Liver (tissue), 9 donors: Measurements from ENCODE around the gene ERC2. TPM values are rescaled to one million over a fixed set of nuclear protein-coding genes. Genes with fewer than 3 reads are reported as not detected.

Experiments
- DNase-seq: peaks from one replicate; pipeline ENCODE4 v3.0.0-alpha.2; 2017; ENCODE audit warnings: low spot score
- H3K27ac ChIP-seq, 2 donors: one replicate each; pipeline ENCODE4 v1.7.0; 2013; ENCODE audit warnings: inconsistent platforms in 2 of 2, low read length in 2 of 2, control low read depth in 1 of 2, low read depth in 1 of 2, mild to moderate bottlenecking in 1 of 2
- H3K27me3 ChIP-seq, 4 donors: one replicate each; pipeline versions ENCODE4 v1.6.1 to v1.7.0; 2013; ENCODE audit warnings: low read length in 3 of 4, inconsistent platforms in 1 of 4, mild to moderate bottlenecking in 1 of 4, moderate library complexity in 1 of 4; ENCODE audit not compliant: control insufficient read depth in 4 of 4, insufficient read depth in 4 of 4
- H3K36me3 ChIP-seq, 4 donors: one replicate each; pipeline versions ENCODE4 v1.6.1 to v1.7.0; 2013; ENCODE audit warnings: low read length in 3 of 4, mild to moderate bottlenecking in 3 of 4, low read depth in 1 of 4, moderate library complexity in 1 of 4; ENCODE audit not compliant: control insufficient read depth in 4 of 4, insufficient read depth in 3 of 4
- H3K4me1 ChIP-seq, 4 donors: one replicate each; pipeline versions ENCODE4 v1.6.1 to v1.7.0; 2013; ENCODE audit warnings: low read length in 3 of 4, mild to moderate bottlenecking in 3 of 4, moderate library complexity in 1 of 4; ENCODE audit not compliant: control insufficient read depth in 4 of 4, insufficient read depth in 4 of 4
- H3K4me3 ChIP-seq, 3 donors: one replicate each; pipeline versions ENCODE4 v1.6.1 to v1.7.0; 2013; ENCODE audit warnings: low read length in 3 of 3, control low read depth in 1 of 3, low read depth in 1 of 3, mild to moderate bottlenecking in 1 of 3
- H3K9ac ChIP-seq, 2 donors: one replicate each; pipeline ENCODE4 v1.7.0; 2013; ENCODE audit warnings: low read length in 2 of 2, mild to moderate bottlenecking in 2 of 2, moderate library complexity in 2 of 2, control low read depth in 1 of 2, low read depth in 1 of 2
- H3K9me3 ChIP-seq, 4 donors: one replicate each; pipeline versions ENCODE4 v1.6.1 to v1.7.0; 2013; ENCODE audit warnings: low read length in 3 of 4; ENCODE audit not compliant: control insufficient read depth in 4 of 4
- ATF3 ChIP-seq: IDR thresholded peaks from 2 replicates; pipeline ENCODE4 v1.6.1; 2016; ENCODE audit warnings: antibody characterized with exemption
- CTCF ChIP-seq: fragments of 150-350 bp; IDR thresholded peaks from 2 replicates; pipeline ENCODE4 v1.5.1; 2017; ENCODE audit warnings: improper control_type of control experiment, low read depth, low read length; ENCODE audit not compliant: missing input control
- EGR1 ChIP-seq, 2 donors: IDR thresholded peaks; 2 replicates each; pipeline ENCODE4 v1.6.1; 2016 to 2018; ENCODE audit warnings: antibody characterized with exemption in 2 of 2, low read depth in 2 of 2
- FOXA1 ChIP-seq: IDR thresholded peaks from 2 replicates; pipeline ENCODE4 v1.6.1; 2016; ENCODE audit warnings: antibody characterized with exemption
- FOXA2 ChIP-seq: IDR thresholded peaks from 2 replicates; pipeline ENCODE4 v1.6.1; 2016; ENCODE audit warnings: antibody characterized with exemption
- GABPA ChIP-seq, 2 donors: IDR thresholded peaks in 1 of 2; conservative IDR thresholded peaks in 1 of 2; 2 replicates each; pipeline ENCODE4 v1.6.1; 2016; ENCODE audit warnings: antibody characterized with exemption in 2 of 2, mild to moderate bottlenecking in 1 of 2, moderate library complexity in 1 of 2
- HNF4G ChIP-seq: IDR thresholded peaks from 2 replicates; pipeline ENCODE4 v1.6.1; 2016; ENCODE audit warnings: antibody characterized with exemption
- JUND ChIP-seq, 2 donors: IDR thresholded peaks; 2 replicates each; pipeline ENCODE4 v1.6.1; 2016; ENCODE audit warnings: antibody characterized with exemption in 2 of 2
- NR2F2 ChIP-seq: IDR thresholded peaks from 2 replicates; pipeline ENCODE4 v1.6.1; 2016; ENCODE audit warnings: antibody characterized with exemption
- RAD21 ChIP-seq, 2 donors: IDR thresholded peaks; 2 replicates each; pipeline ENCODE4 v1.6.1; 2016; ENCODE audit warnings: antibody characterized with exemption in 2 of 2, mild to moderate bottlenecking in 2 of 2
- REST ChIP-seq: IDR thresholded peaks from 2 replicates; pipeline ENCODE4 v1.6.1; 2016; ENCODE audit warnings: antibody characterized with exemption, mild to moderate bottlenecking
- RXRA ChIP-seq, 2 donors: IDR thresholded peaks; 2 replicates each; pipeline ENCODE4 v1.6.1; 2017 to 2018; ENCODE audit warnings: antibody characterized with exemption in 2 of 2, mild to moderate bottlenecking in 1 of 2
- SP1 ChIP-seq: IDR thresholded peaks from 2 replicates; pipeline ENCODE4 v1.6.1; 2018; ENCODE audit warnings: antibody characterized with exemption, mild to moderate bottlenecking
- TAF1 ChIP-seq: conservative IDR thresholded peaks from 2 replicates; pipeline ENCODE4 v1.6.1; 2016; ENCODE audit warnings: antibody characterized with exemption, mild to moderate bottlenecking
- YY1 ChIP-seq: IDR thresholded peaks from 2 replicates; pipeline ENCODE4 v1.6.1; 2016; ENCODE audit warnings: antibody characterized with exemption, mild to moderate bottlenecking
- ZBTB33 ChIP-seq: IDR thresholded peaks from 2 replicates; pipeline ENCODE4 v1.6.1; 2016; ENCODE audit warnings: antibody characterized with exemption
- WGBS: extraction: QIAGEN DNeasy Blood & Tissue Kit; methylation state at CpG from one replicate; pipeline ENCODE4 v1.1.7; 2013; 5-methylcytosine and 5-hydroxymethylcytosine counted together
- polyA plus RNA-seq, 2 donors: library from polyadenylated mRNA; stranded (reverse) in 1 of 2; unstranded in 1 of 2; fragments of 200-250 nt in 1 of 2; fragments of >200 nt in 1 of 2; fragmentation: Nextera tagmentation in 1 of 2; extraction: Ambion mirVana in 1 of 2; gene quantifications; one replicate each; pipeline versions ENCODE4 v1.2.1 to v1.2.3, GENCODE V29; 2013 to 2015
- total RNA-seq, 2 donors: library from RNA; depleted of rRNA; stranded (reverse); fragments of >200 nt; gene quantifications; one replicate each; pipeline ENCODE4 v1.2.3, GENCODE V29; 2014
- donor health status: healthy.
- donor health status: healthy.
- donor health status: healthy.
- donor health status: healthy.
- donor health status: healthy.

ERC2 gene
- total and polyA plus RNA-seq, 4 donors: 0.14 to 0.25 TPM; not detected in 2

GRCh38 chr3:55649554-55649953 lies 818.7 kb downstream of the ERC2 start:
- TF ChIP-seq SP1 (no peak), YY1 (no peak), ATF3 (no peak), ZBTB33 (no peak), HNF4G (no peak), CTCF (no peak), JUND (IDR thresholded peaks at IDR 0.05) (no peak), REST (no peak), NR2F2 (no peak), FOXA1 (no peak)
- no peak overlapping the region for H3K27ac ChIP-seq
- peaks cover 0 to 2% (median 0%) of the 10 kb centered on the region in 4 donors for H3K27me3 ChIP-seq
- no peaks in the 10 kb centered on the region for H3K36me3 ChIP-seq
- DNase-seq: no peak
- H3K4me1 ChIP-seq: no peaks in the 10 kb centered on the region
- no peaks in the 10 kb centered on the region for H3K9me3 ChIP-seq
- 76% methylated on average over 6 of the region's 6 CpGs for WGBS
- H3K4me3 ChIP-seq: no peak overlapping the region
- H3K9ac ChIP-seq: no peak overlapping the region

- no peaks in the 10 kb centered on the region for H3K36me3 ChIP-seq
- no peak overlapping the region for H3K9ac ChIP-seq
- H3K27ac ChIP-seq: no peak overlapping the region
- no peak overlapping the region for H3K4me3 ChIP-seq
- H3K4me1 ChIP-seq: no peaks in the 10 kb centered on the region
- H3K27me3 ChIP-seq: peaks cover 0 to 2% (median 0%) of the 10 kb centered on the region in 4 donors
- DNase-seq: no peak
- WGBS: 71% methylated on average over 7 of the region's 7 CpGs
- no peaks in the 10 kb centered on the region for H3K9me3 ChIP-seq
- TF ChIP-seq RAD21 (IDR thresholded peaks at IDR 0.05) (no peak), REST (no peak), NR2F2 (no peak), ZBTB33 (no peak), FOXA2 (no peak), ATF3 (no peak), EGR1 (IDR thresholded peaks at IDR 0.05; ENCODE audit: low read depth in 2 of 2) (no peak), YY1 (no peak), RXRA (IDR thresholded peaks at IDR 0.05) (no peak), JUND (IDR thresholded peaks at IDR 0.05) (no peak), GABPA (IDR thresholded peaks at IDR 0.05 in 1 of 2, conservative IDR thresholded peaks at IDR 0.05 in 1 of 2) (no peak), SP1 (no peak), HNF4G (no peak), TAF1 (no peak), FOXA1 (no peak)
These were observed 819.5 kb downstream of the ERC2 start for GRCh38 chr3:55648591-55649318.
